ENCODE data around the gene IQCE.

DNA sequence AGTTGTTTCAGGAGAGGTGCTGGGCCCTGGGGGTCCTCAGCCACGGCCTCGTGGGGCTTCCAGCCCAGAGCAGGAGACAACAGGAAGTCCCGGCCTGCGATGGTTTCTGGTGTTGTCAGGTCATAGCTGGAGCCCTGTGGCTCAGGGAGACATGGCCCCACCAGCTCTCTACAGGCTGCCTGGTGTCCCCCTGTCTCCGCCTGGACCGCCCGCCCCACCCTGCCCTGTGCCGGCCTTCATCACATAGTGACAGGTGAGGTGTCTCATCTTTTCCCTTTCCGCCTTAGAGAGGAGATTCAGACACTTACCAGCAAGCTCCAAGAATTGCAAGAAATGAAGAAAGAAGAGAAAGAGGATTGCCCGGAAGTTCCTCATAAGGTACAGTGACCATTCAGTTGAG lies 35.8 kb downstream of the IQCE start:
- TF ChIP-seq CTCF (conservative IDR thresholded peaks at IDR 0.05) (no peak), EZH2 (IDR thresholded peaks at IDR 0.05; ENCODE audit: low read depth) (no peak)

Measured in PC-9 (cell line).